Ectodermal cell (in vitro differentiated cells): ENCODE data around the gene CHL1.

Source experiments
- H3K27ac ChIP-seq: 2 replicates; pipeline ENCODE4 v1.7.0; 2013; ENCODE audit warnings: mild to moderate bottlenecking, low read depth, low read length; ENCODE audit not compliant: insufficient read depth, poor library complexity, severe bottlenecking
- H3K27me3 ChIP-seq: 2 replicates; pipeline ENCODE4 v1.7.0; 2013; ENCODE audit warnings: mild to moderate bottlenecking, low read length; ENCODE audit not compliant: insufficient read depth, control insufficient read depth, poor library complexity, severe bottlenecking
- H3K36me3 ChIP-seq: one replicate; pipeline ENCODE4 v1.7.0; 2013; ENCODE audit warnings: low read length; ENCODE audit not compliant: control insufficient read depth, insufficient read depth
- H3K4me1 ChIP-seq: one replicate; pipeline ENCODE4 v1.7.0; 2013; ENCODE audit warnings: low read length; ENCODE audit not compliant: control insufficient read depth, insufficient read depth
- H3K4me3 ChIP-seq: 2 replicates; pipeline ENCODE4 v1.7.0; 2013; ENCODE audit warnings: low read depth, low read length, control low read depth; ENCODE audit not compliant: insufficient read depth
- H3K9me3 ChIP-seq: 2 replicates; pipeline ENCODE4 v1.7.0; 2013; ENCODE audit warnings: mild to moderate bottlenecking, low read length, moderate library complexity; ENCODE audit not compliant: control insufficient read depth
- WGBS, 2 experiments: methylation state at CpG; one replicate each; pipeline ENCODE4 v1.1.7; 2013; ENCODE audit warnings: missing lambda C conversion rate in 2 of 2; 5-methylcytosine and 5-hydroxymethylcytosine counted together

Gene CHL1

DNA sequence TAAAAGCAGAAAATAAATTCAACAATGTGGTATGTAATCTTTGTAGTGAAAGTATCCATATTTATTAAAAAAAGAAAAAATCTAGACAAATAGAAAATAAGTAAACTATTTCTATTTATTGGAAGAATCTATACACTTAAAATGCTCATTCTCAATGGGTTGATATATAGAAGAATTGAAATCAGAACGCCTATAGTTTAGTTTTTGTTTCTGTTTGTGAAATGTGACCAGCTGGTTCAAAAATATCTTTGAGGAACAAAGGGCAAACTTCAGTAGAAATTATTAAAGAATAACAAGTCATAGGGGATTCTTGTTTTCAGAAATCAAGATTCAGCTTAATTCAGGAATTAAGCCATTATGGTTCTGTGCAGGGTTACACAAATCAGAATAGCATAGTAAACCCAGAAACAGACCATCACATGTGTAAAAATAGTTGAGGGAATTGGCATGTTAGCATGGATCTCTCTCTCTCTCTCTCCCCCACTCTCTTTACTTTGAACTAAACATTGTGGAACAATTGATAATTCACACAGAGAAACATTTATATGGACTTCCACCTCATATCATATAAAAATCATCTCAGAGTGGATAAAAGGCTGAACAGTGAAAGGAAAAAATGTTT is 134.0 kb downstream of the CHL1 start:
- no peak overlapping the region for H3K27ac ChIP-seq
- no peak overlapping the region for H3K4me3 ChIP-seq
- H3K4me1 ChIP-seq, result no peaks in the 10 kb centered on the region
- H3K27me3 ChIP-seq, result no peaks in the 10 kb centered on the region
- WGBS, 2 experiments, result 67 to 71% methylated on average over 1 of the region's 1 CpG
- H3K36me3 ChIP-seq, result no peaks in the 10 kb centered on the region
- H3K9me3 ChIP-seq, result peaks cover 2% of the 10 kb centered on the region

- Histone ChIP-seq H3K4me1 (no peaks in the 10 kb centered on the region), H3K27me3 (no peaks in the 10 kb centered on the region), H3K9me3 (peaks cover 2% of the 10 kb centered on the region), H3K4me3 (no peak overlapping the region), H3K36me3 (no peaks in the 10 kb centered on the region), H3K27ac (no peak overlapping the region)
- WGBS, 2 experiments, result 71 to 85% methylated on average over 4 to 5 of the region's 5 CpGs
Measured at GRCh38 chr3:331881-332280, 135.3 kb downstream of the CHL1 start.

GRCh38 chr3:332701-333100 is 136.1 kb downstream of the CHL1 start:
- Histone ChIP-seq H3K27me3 (no peaks in the 10 kb centered on the region), H3K36me3 (no peaks in the 10 kb centered on the region), H3K4me3 (no peak overlapping the region), H3K27ac (no peak overlapping the region), H3K4me1 (no peaks in the 10 kb centered on the region), H3K9me3 (peaks cover 2% of the 10 kb centered on the region)
- 0% methylated on average over 1 of the region's 2 CpGs for WGBS, 2 experiments

- WGBS, 2 experiments, result 64 to 69% methylated on average over 5 of the region's 5 CpGs
- H3K36me3 ChIP-seq, result no peaks in the 10 kb centered on the region
- no peaks in the 10 kb centered on the region for H3K27me3 ChIP-seq
- H3K9me3 ChIP-seq, result no peaks in the 10 kb centered on the region
- no peak overlapping the region for H3K27ac ChIP-seq
- no peaks in the 10 kb centered on the region for H3K4me1 ChIP-seq
- no peak overlapping the region for H3K4me3 ChIP-seq
Measured at GRCh38 chr3:335240-335639, 138.7 kb downstream of the CHL1 start.

- H3K9me3 ChIP-seq, result no peaks in the 10 kb centered on the region
- WGBS, 2 experiments, result 56 to 63% methylated on average over 3 to 5 of the region's 5 CpGs
- H3K27me3 ChIP-seq, result no peaks in the 10 kb centered on the region
- H3K4me1 ChIP-seq, result no peaks in the 10 kb centered on the region
- no peaks in the 10 kb centered on the region for H3K36me3 ChIP-seq
- H3K4me3 ChIP-seq, result no peak overlapping the region
- H3K27ac ChIP-seq, result no peak overlapping the region
Measured at GRCh38 chr3:339351-339750, 142.8 kb downstream of the CHL1 start.

DNA sequence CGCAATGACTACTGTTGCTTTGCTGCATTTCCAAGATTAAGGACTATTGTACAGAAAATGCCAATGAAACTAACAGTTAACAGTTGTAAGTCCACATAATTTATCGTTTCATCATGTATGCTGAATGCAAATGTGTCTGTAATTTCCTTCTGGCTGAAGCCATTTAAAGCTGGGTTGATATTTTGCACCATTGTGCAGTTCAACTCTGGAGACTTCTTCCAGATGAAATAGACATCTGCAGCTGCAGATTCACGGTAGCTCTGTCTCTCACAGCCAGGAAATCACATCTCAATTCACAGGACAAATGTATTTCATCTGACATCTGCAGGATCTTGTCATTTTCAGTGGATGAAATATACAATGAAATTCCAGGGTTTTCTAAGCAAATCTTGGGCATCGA is 145.4 kb downstream of the CHL1 start:
- no peaks in the 10 kb centered on the region for H3K4me1 ChIP-seq
- no peak overlapping the region for H3K4me3 ChIP-seq
- H3K27me3 ChIP-seq, result no peaks in the 10 kb centered on the region
- no peaks in the 10 kb centered on the region for H3K9me3 ChIP-seq
- no peak overlapping the region for H3K27ac ChIP-seq
- H3K36me3 ChIP-seq, result no peaks in the 10 kb centered on the region
- 77 to 83% methylated on average over 4 of the region's 4 CpGs for WGBS, 2 experiments

- WGBS, 2 experiments, result 79 to 80% methylated on average over 1 of the region's 1 CpG
- no peaks in the 10 kb centered on the region for H3K9me3 ChIP-seq
- no peaks in the 10 kb centered on the region for H3K36me3 ChIP-seq
- H3K4me1 ChIP-seq, result no peaks in the 10 kb centered on the region
- no peaks in the 10 kb centered on the region for H3K27me3 ChIP-seq
- H3K27ac ChIP-seq, result no peak overlapping the region
- H3K4me3 ChIP-seq, result no peak overlapping the region
Measured at GRCh38 chr3:346186-346585, 149.6 kb downstream of the CHL1 start.

GRCh38 chr3:347581-347980 is 151.0 kb downstream of the CHL1 start:
- H3K9me3 ChIP-seq, result no peaks in the 10 kb centered on the region
- no peak overlapping the region for H3K27ac ChIP-seq
- H3K36me3 ChIP-seq, result no peaks in the 10 kb centered on the region
- H3K4me1 ChIP-seq, result no peaks in the 10 kb centered on the region
- 76 to 93% methylated on average over 1 to 2 of the region's 3 CpGs for WGBS, 2 experiments
- no peak overlapping the region for H3K4me3 ChIP-seq
- no peaks in the 10 kb centered on the region for H3K27me3 ChIP-seq

- Histone ChIP-seq H3K9me3 (no peaks in the 10 kb centered on the region), H3K27me3 (no peaks in the 10 kb centered on the region), H3K4me3 (no peak overlapping the region), H3K4me1 (no peaks in the 10 kb centered on the region), H3K27ac (no peak overlapping the region), H3K36me3 (no peaks in the 10 kb centered on the region)
- 84 to 85% methylated on average over 3 of the region's 4 CpGs for WGBS, 2 experiments
Measured at GRCh38 chr3:350871-351371, 154.4 kb downstream of the CHL1 start.

DNA sequence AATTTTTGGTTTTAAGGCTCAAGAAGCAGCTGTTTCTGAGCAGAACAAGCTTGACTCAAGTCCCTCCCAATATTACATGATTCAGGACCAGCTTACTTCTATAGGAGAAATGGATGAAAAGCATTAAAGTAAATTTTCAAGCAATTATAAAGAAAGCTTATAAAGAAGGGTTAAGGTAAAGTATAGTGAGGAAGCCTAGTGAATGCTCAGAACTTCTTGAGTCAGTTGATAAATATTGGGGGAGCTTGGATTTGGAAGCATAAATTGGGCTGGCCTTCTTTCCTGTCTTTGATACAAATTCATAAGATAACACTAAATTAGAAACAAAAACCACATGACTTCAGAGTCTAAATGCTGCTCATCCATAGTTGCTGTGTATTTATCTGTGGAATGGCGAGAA is 156.0 kb downstream of the CHL1 start:
- WGBS, 2 experiments, result 20 to 47% methylated on average over 1 of the region's 1 CpG
- Histone ChIP-seq H3K27me3 (no peaks in the 10 kb centered on the region), H3K9me3 (no peaks in the 10 kb centered on the region), H3K4me1 (no peaks in the 10 kb centered on the region), H3K36me3 (no peaks in the 10 kb centered on the region), H3K27ac (no peak overlapping the region), H3K4me3 (no peak overlapping the region)
